Natural killer cell (primary cell): Measurements from ENCODE around the gene NOL11. TPM values are rescaled to one million over a fixed set of nuclear protein-coding genes. Genes with fewer than 3 reads are reported as not detected.

ENCODE experiments used
- ATAC-seq, 3 donors: fragments of 150-1000 bp in 2 of 3; fragments of 200-7000 bp in 1 of 3; cut with Tn5 transposase; 1 replicate in 1 of 3; 2 replicates in 2 of 3; pipeline ENCODE4 v1.10.0; 2021; ENCODE audit warnings: mild to moderate bottlenecking in 2 of 3, moderate library complexity in 2 of 3
- DNase-seq, 2 donors: peaks; one replicate each; pipeline versions ENCODE4 v3.0.0 to v3.0.0-alpha.2; 2013 to 2021; ENCODE audit warnings: mixed read lengths in 1 of 2
- H3K27ac ChIP-seq: one replicate; pipeline ENCODE4 v1.5.1; 2013; ENCODE audit warnings: mild to moderate bottlenecking, low read length
- H3K27me3 ChIP-seq: one replicate; pipeline ENCODE4 v1.6.1; 2013; ENCODE audit warnings: low read length; ENCODE audit not compliant: control insufficient read depth, insufficient read depth
- H3K36me3 ChIP-seq: one replicate; pipeline ENCODE4 v1.6.1; 2013; ENCODE audit warnings: low read length; ENCODE audit not compliant: control insufficient read depth, insufficient read depth
- H3K4me1 ChIP-seq: one replicate; pipeline ENCODE4 v1.6.1; 2013; ENCODE audit warnings: low read length; ENCODE audit not compliant: control insufficient read depth, insufficient read depth
- H3K4me3 ChIP-seq: one replicate; pipeline ENCODE4 v1.5.1; 2013; ENCODE audit warnings: low read length
- H3K9me3 ChIP-seq: one replicate; pipeline ENCODE4 v1.6.1; 2013; ENCODE audit warnings: low read length; ENCODE audit not compliant: control insufficient read depth, insufficient read depth
- H3K27ac Mint-ChIP-seq, 2 donors: one replicate each; pipeline ENCODE4 v1.8.0; 2022; ENCODE audit warnings: mild to moderate bottlenecking in 2 of 2, mixed read lengths in 2 of 2, moderate library complexity in 1 of 2
- H3K27me3 Mint-ChIP-seq, 2 donors: one replicate each; pipeline ENCODE4 v1.8.0; 2022; ENCODE audit warnings: low read depth in 2 of 2, mixed read lengths in 2 of 2
- H3K36me3 Mint-ChIP-seq: one replicate; pipeline ENCODE4 v1.8.0; 2022; ENCODE audit warnings: mixed read lengths
- H3K4me1 Mint-ChIP-seq, 2 donors: one replicate each; pipeline ENCODE4 v1.8.0; 2022; ENCODE audit warnings: mixed read lengths in 2 of 2
- H3K4me3 Mint-ChIP-seq: one replicate; pipeline ENCODE4 v1.8.0; 2022; ENCODE audit warnings: mild to moderate bottlenecking, moderate library complexity, mixed read lengths
- H3K9me3 Mint-ChIP-seq, 2 donors: one replicate each; pipeline ENCODE4 v1.8.0; 2022; ENCODE audit warnings: mixed read lengths in 2 of 2
- WGBS: methylation state at CpG from one replicate; pipeline ENCODE4 v1.1.7; 2013; ENCODE audit warnings: missing lambda C conversion rate; ENCODE audit not compliant: insufficient coverage; 5-methylcytosine and 5-hydroxymethylcytosine counted together
- intact Hi-C: fragments of 100-400 bp; cut with micrococcal nuclease; formaldehyde crosslinking; loops from one replicate; pipeline ENCODE4 v1.14.2; 2022
- total RNA-seq, 4 donors: library from RNA; stranded (reverse); fragments of 120-200 nt in 1 of 4; gene quantifications; one replicate each; pipeline versions ENCODE4 v1.2.3 to v1.2.4, GENCODE V29; 2013 to 2022
- TF ChIP-seq, protein P1 (sequence below): fragments of 200-600 bp; IDR thresholded peaks from one replicate; pipeline ENCODE4 v1.8.0; 2022; ENCODE audit warnings: antibody characterized with exemption

NOL11 gene
- total RNA-seq, 3 donors from 2014 or later (not counting 1 experiment from before 2014, with no cell fraction given): 43.3 to 55.2 (median 49.1) TPM

DNA sequence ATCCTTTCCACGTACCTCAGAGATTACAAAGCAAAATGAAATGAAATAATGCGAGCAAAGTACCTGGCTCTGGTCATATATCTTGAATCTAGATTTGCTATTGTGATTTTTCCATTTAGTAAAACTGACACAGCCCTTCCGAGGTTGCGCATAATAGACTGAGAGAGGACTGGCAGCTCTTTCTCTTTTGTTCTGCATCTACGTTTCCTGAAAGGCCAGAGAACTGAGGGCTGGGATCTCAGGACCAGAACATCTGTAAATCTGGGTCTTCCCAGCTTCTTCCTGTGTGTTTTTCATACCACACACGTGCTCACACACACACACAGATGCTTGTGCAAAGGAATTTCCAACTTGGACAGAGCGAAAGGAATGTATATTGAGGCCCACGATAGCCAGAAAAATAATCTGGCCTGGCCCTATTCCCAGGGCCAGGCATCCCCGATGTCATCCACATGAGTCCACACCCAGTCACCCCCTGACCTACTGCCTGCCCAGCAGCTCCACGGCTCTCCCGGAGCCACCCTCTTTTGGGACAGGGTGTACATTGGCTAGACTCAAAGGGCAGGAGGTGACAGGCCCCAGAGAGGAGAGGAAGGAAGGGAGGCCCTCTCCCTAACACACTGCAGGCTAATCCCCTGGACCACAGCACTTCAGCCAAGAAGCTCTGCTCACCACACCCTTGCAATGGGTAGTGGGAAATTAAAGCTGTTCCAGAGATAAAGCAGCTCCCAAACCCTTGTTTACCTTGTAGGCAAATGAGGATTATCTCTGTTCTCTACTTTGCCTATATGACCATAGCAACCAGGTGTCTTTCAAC, 41.8 kb downstream of the NOL11 start:
- WGBS: 77% methylated on average over 10 of the region's 11 CpGs

GRCh38 chr17:67765623-67766022, 47.9 kb downstream of the NOL11 start:
- H3K27ac Mint-ChIP-seq: no peak overlapping the region
- intact Hi-C loops: no loop called here
- H3K4me3 ChIP-seq: no peak overlapping the region
- H3K27me3 ChIP-seq: no peaks in the 10 kb centered on the region
- H3K27ac ChIP-seq: no peak overlapping the region
- H3K27me3 Mint-ChIP-seq: no peaks in the 10 kb centered on the region
- no peaks in the 10 kb centered on the region for H3K9me3 ChIP-seq
- 83% methylated on average over 2 of the region's 2 CpGs for WGBS
- H3K36me3 ChIP-seq: no peaks in the 10 kb centered on the region
- no peak for DNase-seq
- no peaks in the 10 kb centered on the region for H3K36me3 Mint-ChIP-seq
- no peaks in the 10 kb centered on the region for H3K4me1 ChIP-seq
- H3K4me3 Mint-ChIP-seq: no peak overlapping the region
- no peaks in the 10 kb centered on the region for H3K4me1 Mint-ChIP-seq
- TF ChIP-seq, protein P1, sequence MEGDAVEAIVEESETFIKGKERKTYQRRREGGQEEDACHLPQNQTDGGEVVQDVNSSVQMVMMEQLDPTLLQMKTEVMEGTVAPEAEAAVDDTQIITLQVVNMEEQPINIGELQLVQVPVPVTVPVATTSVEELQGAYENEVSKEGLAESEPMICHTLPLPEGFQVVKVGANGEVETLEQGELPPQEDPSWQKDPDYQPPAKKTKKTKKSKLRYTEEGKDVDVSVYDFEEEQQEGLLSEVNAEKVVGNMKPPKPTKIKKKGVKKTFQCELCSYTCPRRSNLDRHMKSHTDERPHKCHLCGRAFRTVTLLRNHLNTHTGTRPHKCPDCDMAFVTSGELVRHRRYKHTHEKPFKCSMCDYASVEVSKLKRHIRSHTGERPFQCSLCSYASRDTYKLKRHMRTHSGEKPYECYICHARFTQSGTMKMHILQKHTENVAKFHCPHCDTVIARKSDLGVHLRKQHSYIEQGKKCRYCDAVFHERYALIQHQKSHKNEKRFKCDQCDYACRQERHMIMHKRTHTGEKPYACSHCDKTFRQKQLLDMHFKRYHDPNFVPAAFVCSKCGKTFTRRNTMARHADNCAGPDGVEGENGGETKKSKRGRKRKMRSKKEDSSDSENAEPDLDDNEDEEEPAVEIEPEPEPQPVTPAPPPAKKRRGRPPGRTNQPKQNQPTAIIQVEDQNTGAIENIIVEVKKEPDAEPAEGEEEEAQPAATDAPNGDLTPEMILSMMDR: no peak
- H3K9me3 Mint-ChIP-seq: no peaks in the 10 kb centered on the region
- no peak for ATAC-seq

More for the DNA sequence above, 41.8 kb downstream of the NOL11 start:
- no peak for DNase-seq
- H3K27me3 ChIP-seq: no peaks in the 10 kb centered on the region
- H3K4me3 ChIP-seq: no peak overlapping the region
- H3K36me3 ChIP-seq: no peaks in the 10 kb centered on the region
- H3K4me3 Mint-ChIP-seq: no peak overlapping the region
- intact Hi-C loops: no loop called here
- TF ChIP-seq, protein P1: no peak
- no peaks in the 10 kb centered on the region for H3K36me3 Mint-ChIP-seq
- H3K9me3 Mint-ChIP-seq: no peaks in the 10 kb centered on the region
- no peaks in the 10 kb centered on the region for H3K4me1 Mint-ChIP-seq
- no peak overlapping the region for H3K27ac ChIP-seq
- no peaks in the 10 kb centered on the region for H3K9me3 ChIP-seq
- no peak for ATAC-seq
- no peaks in the 10 kb centered on the region for H3K27me3 Mint-ChIP-seq
- no peaks in the 10 kb centered on the region for H3K4me1 ChIP-seq
- H3K27ac Mint-ChIP-seq: no peak overlapping the region

GRCh38 chr17:67769231-67769630, 51.5 kb downstream of the NOL11 start:
- Mint-ChIP-seq H3K27ac (no peak overlapping the region), H3K4me1 (no peaks in the 10 kb centered on the region), H3K27me3 (no peaks in the 10 kb centered on the region), H3K36me3 (no peaks in the 10 kb centered on the region), H3K9me3 (no peaks in the 10 kb centered on the region), H3K4me3 (no peak overlapping the region)
- Histone ChIP-seq H3K4me3 (no peak overlapping the region), H3K27ac (no peak overlapping the region), H3K27me3 (no peaks in the 10 kb centered on the region), H3K9me3 (no peaks in the 10 kb centered on the region), H3K4me1 (no peaks in the 10 kb centered on the region), H3K36me3 (no peaks in the 10 kb centered on the region)
- ATAC-seq (no peak), DNase-seq (no peak)
- intact Hi-C loops: no loop called here
- TF ChIP-seq, protein P1: no peak
- 58% methylated on average over 5 of the region's 5 CpGs for WGBS

GRCh38 chr17:67770539-67770938, 52.8 kb downstream of the NOL11 start:
- WGBS: 94% methylated on average over 2 of the region's 3 CpGs
- Mint-ChIP-seq H3K4me1 (no peaks in the 10 kb centered on the region), H3K27ac (no peak overlapping the region), H3K4me3 (no peak overlapping the region), H3K36me3 (no peaks in the 10 kb centered on the region), H3K9me3 (no peaks in the 10 kb centered on the region), H3K27me3 (no peaks in the 10 kb centered on the region)
- no peak overlapping the region for H3K4me3 ChIP-seq
- TF ChIP-seq, protein P1: no peak
- H3K9me3 ChIP-seq: no peaks in the 10 kb centered on the region
- DNase-seq (no peak), ATAC-seq (no peak)
- no peaks in the 10 kb centered on the region for H3K4me1 ChIP-seq
- H3K27me3 ChIP-seq: no peaks in the 10 kb centered on the region
- H3K27ac ChIP-seq: no peak overlapping the region
- intact Hi-C loops: no loop called here
- H3K36me3 ChIP-seq: no peaks in the 10 kb centered on the region
